K562 (cell line): Measurements from ENCODE around the gene CCDC13. TPM values are rescaled to one million over a fixed set of nuclear protein-coding genes. Genes with fewer than 3 reads are reported as not detected.

Experiments used
- CBX1 ChIP-seq: sonication (generic); IDR thresholded peaks from 2 replicates; pipeline ENCODE4 v1.6.1; 2016; ENCODE audit warnings: antibody characterized with exemption, low read depth, mild to moderate bottlenecking
- CHAMP1 ChIP-seq: fragments of 450-650 bp; IDR thresholded peaks from 2 replicates; pipeline ENCODE4 v1.6.1; 2016; ENCODE audit warnings: mild to moderate bottlenecking
- CTCF ChIP-seq, 3 experiments: IDR thresholded peaks in 2 of 3; conservative IDR thresholded peaks in 1 of 3; 2 replicates each; pipeline ENCODE4 v1.5.1; 2011 to 2012; ENCODE audit warnings: low read length in 3 of 3, mild to moderate bottlenecking in 3 of 3, control low read depth in 2 of 3, improper control_type of control experiment in 1 of 3, inconsistent platforms in 1 of 3, low read depth in 1 of 3, mixed read lengths in 1 of 3, moderate library complexity in 1 of 3; ENCODE audit not compliant: insufficient read depth in 2 of 3
- FOXM1 ChIP-seq, 2 experiments: fragments of 450-650 bp in 1 of 2; sonication (generic) in 1 of 2; formaldehyde crosslinking in 1 of 2; IDR thresholded peaks; 2 replicates each; pipeline versions ENCODE4 v1.6.1 to v1.9.0; 2017 to 2022; ENCODE audit warnings: low read depth in 2 of 2, mild to moderate bottlenecking in 2 of 2, missing genetic modification reagents in 1 of 2, moderate library complexity in 1 of 2
- HSF4 ChIP-seq: fragments of 250-450 bp; sonication (Bioruptor Pico); IDR thresholded peaks from 2 replicates; pipeline ENCODE4 v2.1.2; 2022; ENCODE audit warnings: mild to moderate bottlenecking, moderate library complexity, borderline replicate concordance
- ILF3 ChIP-seq: fragments of 450-650 bp; IDR thresholded peaks from 2 replicates; pipeline ENCODE4 v1.6.1; 2018; ENCODE audit warnings: antibody characterized with exemption, mild to moderate bottlenecking, moderate library complexity, borderline replicate concordance
- JUN ChIP-seq, 2 experiments: sonication (generic) in 1 of 2; formaldehyde crosslinking in 1 of 2; IDR thresholded peaks; 2 replicates each; pipeline versions ENCODE4 v1.6.1 to v1.8.0; 2012 to 2022; ENCODE audit warnings: borderline replicate concordance in 2 of 2, mild to moderate bottlenecking in 2 of 2, improper control_type of control experiment in 1 of 2, low read depth in 1 of 2, low read length in 1 of 2, missing genetic modification reagents in 1 of 2
- NCOR1 ChIP-seq: fragments of 450-650 bp; IDR thresholded peaks from 2 replicates; pipeline ENCODE4 v1.6.1; 2016; ENCODE audit warnings: mild to moderate bottlenecking, moderate library complexity
- NFXL1 ChIP-seq: fragments of 450-650 bp; formaldehyde crosslinking; IDR thresholded peaks from 2 replicates; pipeline ENCODE4 v1.4.0; 2021; ENCODE audit warnings: mild to moderate bottlenecking
- NR1H2 ChIP-seq: sonication (generic); formaldehyde crosslinking; IDR thresholded peaks from 2 replicates; pipeline ENCODE4 v1.4.0; 2020; ENCODE audit warnings: mild to moderate bottlenecking, missing genetic modification reagents
- RAD21 ChIP-seq, 2 experiments: fragments of 250-450 bp in 1 of 2; fragments of 450-650 bp in 1 of 2; sonication (Bioruptor Pico) in 1 of 2; formaldehyde crosslinking in 1 of 2; IDR thresholded peaks in 1 of 2; conservative IDR thresholded peaks in 1 of 2; 2 replicates each; pipeline versions ENCODE4 v1.4.0 to v1.8.0; 2020 to 2022; ENCODE audit warnings: mild to moderate bottlenecking in 2 of 2, moderate library complexity in 1 of 2
- RFX5 ChIP-seq: IDR thresholded peaks from 2 replicates; pipeline ENCODE4 v1.6.1; 2011; ENCODE audit warnings: low read depth, mild to moderate bottlenecking, improper control_type of control experiment, low read length
- SNAPC5 ChIP-seq: fragments of 250-450 bp; sonication (Bioruptor Pico); IDR thresholded peaks from 2 replicates; pipeline ENCODE4 v1.8.0; 2021; ENCODE audit warnings: moderate library complexity, mild to moderate bottlenecking, inconsistent platforms
- SREBF2 ChIP-seq: sonication (generic); formaldehyde crosslinking; IDR thresholded peaks from 2 replicates; pipeline ENCODE4 v1.4.0; 2020; ENCODE audit warnings: mild to moderate bottlenecking, missing genetic modification reagents
- SUPT5H ChIP-seq: fragments of 450-650 bp; IDR thresholded peaks from 2 replicates; pipeline ENCODE4 v1.6.1; 2016
- TCF7 ChIP-seq: sonication (generic); IDR thresholded peaks from 2 replicates; pipeline ENCODE4 v1.6.1; 2016; ENCODE audit warnings: antibody characterized with exemption, borderline replicate concordance
- ZFP30 ChIP-seq: fragments of 250-450 bp; sonication (Bioruptor Pico); IDR thresholded peaks from 2 replicates; pipeline ENCODE4 v1.8.0; 2022; ENCODE audit warnings: moderate library complexity, mild to moderate bottlenecking, inconsistent platforms, borderline replicate concordance
- ZNF175 ChIP-seq: fragments of 200-800 bp; sonication (Bioruptor generic); IDR thresholded peaks from 2 replicates; pipeline ENCODE4 v1.6.1; 2016; ENCODE audit warnings: low read depth, mild to moderate bottlenecking, missing genetic modification characterization, missing compliant biosample characterization
- polyA plus RNA-seq, 8 experiments: library from polyadenylated mRNA; depleted of rRNA in 4 of 8; stranded (reverse) in 5 of 8; unstranded in 3 of 8; fragments of >200 nt; fragmentation: Nextera tagmentation in 2 of 8; fragmentation: Illumina TruSeq in 1 of 8; extraction: Ambion mirVana in 2 of 8; extraction: Trizol in 1 of 8; gene quantifications; 2 replicates each; pipeline versions ENCODE4 v1.2.1 to v1.2.3, GENCODE V29; 2011 to 2014; ENCODE audit warnings: inconsistent platforms in 1 of 8, missing spikeins in 1 of 8
- total RNA-seq, 7 experiments: library from RNA; depleted of rRNA in 6 of 7; stranded (reverse); fragments of >200 nt in 6 of 7; fragmentation: Illumina TruSeq in 2 of 7; extraction: Trizol in 2 of 7; gene quantifications; 2 replicates each; pipeline versions ENCODE4 v1.2.1 to v1.2.3, GENCODE V29; 2011 to 2021; ENCODE audit warnings: low replicate concordance in 1 of 7
- TF ChIP-seq, protein P1 (sequence below): sonication (generic); formaldehyde crosslinking; IDR thresholded peaks from 2 replicates; pipeline ENCODE4 v1.8.1; 2023; ENCODE audit warnings: mild to moderate bottlenecking, missing genetic modification reagents

Gene CCDC13
- total and polyA plus RNA-seq, 9 of the 15 experiments (the other 6 are each of a cell fraction or from before 2014, with no cell fraction given): 0.20 to 0.70 (median 0.48) TPM; not detected in 2

DNA sequence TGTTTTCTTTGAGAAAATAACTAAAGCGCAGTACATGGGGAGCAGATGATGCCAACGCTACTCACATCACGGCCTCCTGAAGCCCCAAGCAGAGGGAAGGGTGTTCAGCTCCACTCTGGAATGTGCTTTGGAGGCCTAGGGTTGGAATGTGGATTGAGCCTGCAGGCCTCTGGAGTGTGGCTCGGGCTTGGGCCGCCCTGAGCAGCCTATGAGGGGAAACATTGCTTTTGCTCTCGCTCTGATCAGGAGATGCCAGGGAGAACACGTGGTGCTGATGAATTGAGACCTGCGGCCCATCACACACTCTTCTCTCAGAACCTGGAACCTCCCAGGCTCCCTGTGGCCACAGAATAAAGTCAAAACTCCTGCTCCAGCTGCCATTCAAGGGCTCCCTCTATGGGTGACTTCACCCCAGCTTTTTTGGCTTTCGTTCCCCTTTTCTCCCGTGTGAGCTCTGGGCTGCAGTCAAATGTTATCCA is 23.3 kb downstream of the CCDC13 start (continued):
- TF ChIP-seq HSF4 (CRISPR knock-in tag) (no peak), SUPT5H (no peak), CHAMP1 (no peak), ZFP30 (CRISPR knock-in tag) (no peak), SNAPC5 (CRISPR knock-in tag) (no peak), CTCF (IDR thresholded peaks at IDR 0.05 in 2 of 3, conservative IDR thresholded peaks at IDR 0.05 in 1 of 3; ENCODE audit: insufficient read depth in 2 of 3, low read depth in 1 of 3, low read length in 3 of 3) (peak; percentile 84 to 90 (median 88)), ZNF175 (CRISPR knock-in tag) (no peak), JUN (IDR thresholded peaks at IDR 0.05; ENCODE audit: borderline replicate concordance, low read depth, low read length) (no peak), JUN (CRISPR knock-in tag; IDR thresholded peaks at IDR 0.05; ENCODE audit: borderline replicate concordance) (no peak), NCOR1 (no peak), RAD21 (CRISPR knock-in tag; conservative IDR thresholded peaks at IDR 0.05 in 1 of 2, IDR thresholded peaks at IDR 0.05 in 1 of 2) (peak; percentile 61 to 79), ILF3 (no peak), RFX5 (no peak), NR1H2 (CRISPR knock-in tag) (no peak), NFXL1 (CRISPR knock-in tag) (no peak), FOXM1 (IDR thresholded peaks at IDR 0.05; ENCODE audit: low read depth) (no peak), FOXM1 (CRISPR knock-in tag; IDR thresholded peaks at IDR 0.05; ENCODE audit: low read depth) (no peak), TCF7 (no peak), CBX1 (no peak), SREBF2 (CRISPR knock-in tag) (no peak)
- TF ChIP-seq, protein P1, sequence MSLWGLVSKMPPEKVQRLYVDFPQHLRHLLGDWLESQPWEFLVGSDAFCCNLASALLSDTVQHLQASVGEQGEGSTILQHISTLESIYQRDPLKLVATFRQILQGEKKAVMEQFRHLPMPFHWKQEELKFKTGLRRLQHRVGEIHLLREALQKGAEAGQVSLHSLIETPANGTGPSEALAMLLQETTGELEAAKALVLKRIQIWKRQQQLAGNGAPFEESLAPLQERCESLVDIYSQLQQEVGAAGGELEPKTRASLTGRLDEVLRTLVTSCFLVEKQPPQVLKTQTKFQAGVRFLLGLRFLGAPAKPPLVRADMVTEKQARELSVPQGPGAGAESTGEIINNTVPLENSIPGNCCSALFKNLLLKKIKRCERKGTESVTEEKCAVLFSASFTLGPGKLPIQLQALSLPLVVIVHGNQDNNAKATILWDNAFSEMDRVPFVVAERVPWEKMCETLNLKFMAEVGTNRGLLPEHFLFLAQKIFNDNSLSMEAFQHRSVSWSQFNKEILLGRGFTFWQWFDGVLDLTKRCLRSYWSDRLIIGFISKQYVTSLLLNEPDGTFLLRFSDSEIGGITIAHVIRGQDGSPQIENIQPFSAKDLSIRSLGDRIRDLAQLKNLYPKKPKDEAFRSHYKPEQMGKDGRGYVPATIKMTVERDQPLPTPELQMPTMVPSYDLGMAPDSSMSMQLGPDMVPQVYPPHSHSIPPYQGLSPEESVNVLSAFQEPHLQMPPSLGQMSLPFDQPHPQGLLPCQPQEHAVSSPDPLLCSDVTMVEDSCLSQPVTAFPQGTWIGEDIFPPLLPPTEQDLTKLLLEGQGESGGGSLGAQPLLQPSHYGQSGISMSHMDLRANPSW (CRISPR knock-in tag): no peak
